ENCODE data around the gene FAM107A. TPM values are rescaled to one million over a fixed set of nuclear protein-coding genes. Genes with fewer than 3 reads are reported as not detected.

The FAM107A gene
- total RNA-seq (2021; fragmentation: NEBNext Ultra II Directional; extraction: Animal tissue kit (Norgen Biotek cat#: 25700)) = under 1 TPM in 4 of 6 experiments, not detected in 2; 0.11 to 0.22 (median 0.12) TPM
- long read RNA-seq = 0 reads

GRCh38 chr3:58577269-58577821, at the start of gene FAM107A:
Gene FAM107A (minus strand): TSS chr3:58577391. CDS start chr3:58569860, 7,531 bp downstream.
- peaks cover 4% of the 10 kb centered on the region for H3K36me3 Mint-ChIP-seq (ENCODE audit: low read depth)
- peak within 1 kb of the TSS; percentile 49; the same call in 1 of the 2 replicates for H3K4me3 Mint-ChIP-seq
- no peak for DNase-seq
- H3K9me3 Mint-ChIP-seq = no peaks in the 10 kb centered on the region
- peaks cover 34% of the 10 kb centered on the region for H3K4me1 Mint-ChIP-seq (ENCODE audit: low read depth)
- peaks cover 15% of the 10 kb centered on the region for H3K27me3 Mint-ChIP-seq (ENCODE audit: insufficient read depth)
- TF ChIP-seq CTCF (IDR thresholded peaks at IDR 0.05) = no peak; the same call in 1 of the 2 replicates
- peak within 1 kb of the TSS; percentile 33; the same call in 1 of the 2 replicates for H3K27ac Mint-ChIP-seq

GRCh38 chr3:58625196-58625824, 48.1 kb upstream of the FAM107A start:
- no peak overlapping the region for H3K27ac Mint-ChIP-seq
- DNase-seq = no peak
- H3K4me1 Mint-ChIP-seq (ENCODE audit: low read depth) = peaks cover 16% of the 10 kb centered on the region
- no peaks in the 10 kb centered on the region for H3K9me3 Mint-ChIP-seq
- peaks cover 5% of the 10 kb centered on the region for H3K27me3 Mint-ChIP-seq (ENCODE audit: insufficient read depth)
- no peaks in the 10 kb centered on the region for H3K36me3 Mint-ChIP-seq (ENCODE audit: low read depth)
- H3K4me3 Mint-ChIP-seq = no peak overlapping the region
- no peak for TF ChIP-seq CTCF (IDR thresholded peaks at IDR 0.05)

- DNase-seq = no peak
- no peak overlapping the region for H3K4me3 Mint-ChIP-seq
- H3K27me3 Mint-ChIP-seq (ENCODE audit: insufficient read depth) = peaks cover 5% of the 10 kb centered on the region
- peaks cover 16% of the 10 kb centered on the region for H3K4me1 Mint-ChIP-seq (ENCODE audit: low read depth)
- H3K27ac Mint-ChIP-seq = no peak overlapping the region
- H3K36me3 Mint-ChIP-seq (ENCODE audit: low read depth) = no peaks in the 10 kb centered on the region
- TF ChIP-seq CTCF (IDR thresholded peaks at IDR 0.05) = no peak
- H3K9me3 Mint-ChIP-seq = no peaks in the 10 kb centered on the region
Observed at GRCh38 chr3:58624550-58624949, 47.4 kb upstream of the FAM107A start.

- Mint-ChIP-seq H3K27me3 (ENCODE audit: insufficient read depth) (peaks cover 5% of the 10 kb centered on the region), H3K9me3 (no peaks in the 10 kb centered on the region), H3K36me3 (ENCODE audit: low read depth) (no peaks in the 10 kb centered on the region), H3K4me1 (ENCODE audit: low read depth) (peaks cover 16% of the 10 kb centered on the region), H3K4me3 (no peak overlapping the region), H3K27ac (no peak overlapping the region)
- TF ChIP-seq CTCF (IDR thresholded peaks at IDR 0.05) = no peak
- no peak for DNase-seq
Observed at GRCh38 chr3:58623961-58624360, 46.8 kb upstream of the FAM107A start.

GRCh38 chr3:58623478-58623877, 46.3 kb upstream of the FAM107A start:
- no peak for TF ChIP-seq CTCF (IDR thresholded peaks at IDR 0.05)
- peaks cover 5% of the 10 kb centered on the region for H3K27me3 Mint-ChIP-seq (ENCODE audit: insufficient read depth)
- H3K27ac Mint-ChIP-seq = no peak overlapping the region
- no peak for DNase-seq
- no peaks in the 10 kb centered on the region for H3K36me3 Mint-ChIP-seq (ENCODE audit: low read depth)
- H3K9me3 Mint-ChIP-seq = no peaks in the 10 kb centered on the region
- peaks cover 16% of the 10 kb centered on the region for H3K4me1 Mint-ChIP-seq (ENCODE audit: low read depth)
- H3K4me3 Mint-ChIP-seq = no peak overlapping the region
